Measurements from ENCODE around the gene PAK4. TPM values are rescaled to one million over a fixed set of nuclear protein-coding genes. Genes with fewer than 3 reads are reported as not detected.

PAK4 gene
- total RNA-seq, 1 donor from 2014 or later, result 23.7 TPM

GRCh38 chr19:39097721-39098120 lies 27.9 kb upstream of the PAK4 start:
- Histone ChIP-seq H3K4me3 (ENCODE audit: low read depth, low read length) (no peak overlapping the region), H3K27me3 (ENCODE audit: control insufficient read depth, insufficient read depth, low read length) (peaks cover 7% of the 10 kb centered on the region), H3K36me3 (ENCODE audit: control insufficient read depth, insufficient read depth, low read length) (no peaks in the 10 kb centered on the region)
- TF ChIP-seq CTCF (IDR thresholded peaks at IDR 0.05; ENCODE audit: insufficient read depth, low read length, poor library complexity, severe bottlenecking), result no peak
- no peak for DNase-seq (ENCODE audit: low read depth)

GRCh38 chr19:39098365-39099269 lies 27.0 kb upstream of the PAK4 start:
- peaks cover 7% of the 10 kb centered on the region for H3K27me3 ChIP-seq (ENCODE audit: control insufficient read depth, insufficient read depth, low read length)
- no peak overlapping the region for H3K4me3 ChIP-seq (ENCODE audit: low read depth, low read length)
- DNase-seq (ENCODE audit: low read depth), result no peak
- no peak for TF ChIP-seq CTCF (IDR thresholded peaks at IDR 0.05; ENCODE audit: insufficient read depth, low read length, poor library complexity, severe bottlenecking)
- no peaks in the 10 kb centered on the region for H3K36me3 ChIP-seq (ENCODE audit: control insufficient read depth, insufficient read depth, low read length)

- H3K27me3 ChIP-seq (ENCODE audit: control insufficient read depth, insufficient read depth, low read length), result peaks cover 7% of the 10 kb centered on the region
- no peak for TF ChIP-seq CTCF (IDR thresholded peaks at IDR 0.05; ENCODE audit: insufficient read depth, low read length, poor library complexity, severe bottlenecking)
- DNase-seq (ENCODE audit: low read depth), result no peak
- no peaks in the 10 kb centered on the region for H3K36me3 ChIP-seq (ENCODE audit: control insufficient read depth, insufficient read depth, low read length)
- H3K4me3 ChIP-seq (ENCODE audit: low read depth, low read length), result no peak overlapping the region
Observed at GRCh38 chr19:39099341-39099740, 26.2 kb upstream of the PAK4 start.

GRCh38 chr19:39100500-39101166 lies 25.0 kb upstream of the PAK4 start:
- no peak for TF ChIP-seq CTCF (IDR thresholded peaks at IDR 0.05; ENCODE audit: insufficient read depth, low read length, poor library complexity, severe bottlenecking)
- DNase-seq (ENCODE audit: low read depth), result no peak
- Histone ChIP-seq H3K36me3 (ENCODE audit: control insufficient read depth, insufficient read depth, low read length) (no peaks in the 10 kb centered on the region), H3K27me3 (ENCODE audit: control insufficient read depth, insufficient read depth, low read length) (peaks cover 7% of the 10 kb centered on the region), H3K4me3 (ENCODE audit: low read depth, low read length) (no peak overlapping the region)

- peaks cover 10% of the 10 kb centered on the region for H3K27me3 ChIP-seq (ENCODE audit: control insufficient read depth, insufficient read depth, low read length)
- DNase-seq (ENCODE audit: low read depth), result no peak
- H3K36me3 ChIP-seq (ENCODE audit: control insufficient read depth, insufficient read depth, low read length), result no peaks in the 10 kb centered on the region
- TF ChIP-seq CTCF (IDR thresholded peaks at IDR 0.05; ENCODE audit: insufficient read depth, low read length, poor library complexity, severe bottlenecking), result no peak
- no peak overlapping the region for H3K4me3 ChIP-seq (ENCODE audit: low read depth, low read length)
Observed at GRCh38 chr19:39103151-39103550, 22.4 kb upstream of the PAK4 start.

Measured in kidney epithelial cell (primary cell).